GM18873 (cell line): ENCODE results near the gene POC1B.

ENCODE experiments used
- ATAC-seq: cut with Tn5 transposase; IDR thresholded peaks from one replicate; pipeline ENCODE4 v1.9.1; 2021; ENCODE audit warnings: mild to moderate bottlenecking, moderate library complexity, moderate number of reproducible peaks; ENCODE audit not compliant: unreplicated experiment, low FRiP score

POC1B gene

GRCh38 chr12:89525824-89526770 is at the start of gene POC1B:
POC1B (minus strand) TSS chr12:89526047; CDS start chr12:89525895, 152 bp downstream.
- ATAC-seq = peak; percentile 61

- ATAC-seq = no peak
Observed at GRCh38 chr12:89575374-89575773, 49.5 kb upstream of the POC1B start.

GRCh38 chr12:89574736-89575208 is 48.9 kb upstream of the POC1B start:
- ATAC-seq = no peak

- no peak for ATAC-seq
Observed at GRCh38 chr12:89573051-89573810, 47.4 kb upstream of the POC1B start.

GRCh38 chr12:89571491-89572195 is 45.8 kb upstream of the POC1B start:
- no peak for ATAC-seq

GRCh38 chr12:89568484-89568883 is 42.6 kb upstream of the POC1B start:
- ATAC-seq = no peak

- no peak for ATAC-seq
Observed at GRCh38 chr12:89567691-89568239, 41.9 kb upstream of the POC1B start.

GRCh38 chr12:89566615-89567014 is 40.8 kb upstream of the POC1B start:
- ATAC-seq = no peak

GRCh38 chr12:89565002-89565401 is 39.2 kb upstream of the POC1B start:
- ATAC-seq = no peak

GRCh38 chr12:89559753-89560152 is 33.9 kb upstream of the POC1B start:
- no peak for ATAC-seq

GRCh38 chr12:89556976-89557375 is 31.1 kb upstream of the POC1B start:
- no peak for ATAC-seq

- ATAC-seq = no peak
Observed at GRCh38 chr12:89552376-89552775, 26.5 kb upstream of the POC1B start.

GRCh38 chr12:89551747-89552146 is 25.9 kb upstream of the POC1B start:
- no peak for ATAC-seq

GRCh38 chr12:89547101-89547500 is 21.3 kb upstream of the POC1B start:
- no peak for ATAC-seq

- no peak for ATAC-seq
Observed at GRCh38 chr12:89546151-89546550, 20.3 kb upstream of the POC1B start.

GRCh38 chr12:89544681-89545184 is 18.9 kb upstream of the POC1B start:
- ATAC-seq = no peak

GRCh38 chr12:89544022-89544421 is 18.2 kb upstream of the POC1B start:
- ATAC-seq = no peak

GRCh38 chr12:89542912-89543592 is 17.2 kb upstream of the POC1B start:
- peak; percentile 72 for ATAC-seq

- no peak for ATAC-seq
Observed at GRCh38 chr12:89542236-89542635, 16.4 kb upstream of the POC1B start.

GRCh38 chr12:89540586-89540985 is 14.7 kb upstream of the POC1B start:
- no peak for ATAC-seq
